Vagina (tissue), 2 donors: Measurements from ENCODE around the gene CALML3. TPM values are rescaled to one million over a fixed set of nuclear protein-coding genes. Genes with fewer than 3 reads are reported as not detected.

Experiments
- DNase-seq, 2 donors: peaks; one replicate each; pipeline ENCODE4 v3.0.0-alpha.2; 2017; ENCODE audit errors: extremely low spot score in 2 of 2
- H3K27ac ChIP-seq: fragments of 200-600 bp; sonication (generic); one replicate; pipeline ENCODE4 v1.5.1; 2019
- H3K27me3 ChIP-seq: fragments of 200-600 bp; sonication (generic); one replicate; pipeline ENCODE4 v1.5.1; 2019
- H3K36me3 ChIP-seq, 2 donors: fragments of 200-600 bp; sonication (generic); one replicate each; pipeline ENCODE4 v1.5.1; 2017 to 2019
- H3K4me1 ChIP-seq: fragments of 200-600 bp; sonication (generic); one replicate; pipeline ENCODE4 v1.5.1; 2019
- H3K4me3 ChIP-seq, 2 donors: fragments of 200-600 bp; sonication (generic); 1 replicate in 1 of 2; 2 replicates in 1 of 2; pipeline ENCODE4 v1.5.1; 2016 to 2019
- H3K9me3 ChIP-seq: fragments of 200-600 bp; sonication (generic); one replicate; pipeline ENCODE4 v1.5.1; 2019
- CTCF ChIP-seq, 3 experiments: fragments of 450-650 bp in 2 of 3; fragments of 200-600 bp in 1 of 3; sonication (generic) in 1 of 3; IDR thresholded peaks; one replicate each; pipeline ENCODE4 v1.5.1; 2017 to 2019; ENCODE audit warnings: antibody characterized with exemption in 3 of 3, mild to moderate bottlenecking in 2 of 3, moderate library complexity in 2 of 3
- POLR2A ChIP-seq, 2 donors: fragments of 450-650 bp; IDR thresholded peaks; one replicate each; pipeline ENCODE4 v1.6.1; 2017; ENCODE audit warnings: antibody characterized with exemption in 2 of 2, mild to moderate bottlenecking in 2 of 2, moderate library complexity in 2 of 2
- POLR2AphosphoS5 ChIP-seq, 2 donors: sonication (generic); formaldehyde crosslinking; IDR thresholded peaks; one replicate each; pipeline ENCODE4 v1.9.0; 2017; ENCODE audit warnings: antibody characterized with exemption in 2 of 2, mild to moderate bottlenecking in 2 of 2, low read depth in 1 of 2; ENCODE audit not compliant: insufficient read depth in 1 of 2
- intact Hi-C: fragments of 100-400 bp; cut with DNase I; formaldehyde crosslinking; loops from one replicate; pipeline ENCODE4 v1.15.1; 2023
- total RNA-seq: library from RNA; depleted of rRNA; stranded (reverse); fragments of >200 nt; gene quantifications from one replicate; pipeline ENCODE4 v1.2.3, GENCODE V29; 2016

The CALML3 gene
- total RNA-seq, 1 donor from 2014 or later = 50.6 TPM

- no peaks in the 10 kb centered on the region for H3K36me3 ChIP-seq
- H3K4me1 ChIP-seq = peaks cover 21% of the 10 kb centered on the region
- DNase-seq = no peak
- H3K27me3 ChIP-seq = no peaks in the 10 kb centered on the region
- intact Hi-C loops = loop anchor here (10.0 kb wide), 2 partner anchors 86 to 94 kb away; no protein-coding TSS in a partner anchor
- H3K4me3 ChIP-seq = no peak overlapping the region
- no peaks in the 10 kb centered on the region for H3K9me3 ChIP-seq
- TF ChIP-seq CTCF (IDR thresholded peaks at IDR 0.05) = no peak
- TF ChIP-seq POLR2A (IDR thresholded peaks at IDR 0.05) = no peak
- TF ChIP-seq POLR2AphosphoS5 (IDR thresholded peaks at IDR 0.05; ENCODE audit: insufficient read depth in 1 of 2, low read depth in 1 of 2) = no peak
- peak overlapping the region; percentile 2 for H3K27ac ChIP-seq
Measured at GRCh38 chr10:5530846-5531557, 6.2 kb downstream of the CALML3 start.

- Histone ChIP-seq H3K36me3 (no peaks in the 10 kb centered on the region), H3K27ac (no peak overlapping the region), H3K4me3 (no peak overlapping the region), H3K9me3 (no peaks in the 10 kb centered on the region), H3K27me3 (no peaks in the 10 kb centered on the region), H3K4me1 (peaks cover 21% of the 10 kb centered on the region)
- TF ChIP-seq POLR2AphosphoS5 (IDR thresholded peaks at IDR 0.05; ENCODE audit: insufficient read depth in 1 of 2, low read depth in 1 of 2) (no peak), CTCF (IDR thresholded peaks at IDR 0.05) (no peak), POLR2A (IDR thresholded peaks at IDR 0.05) (no peak)
- DNase-seq = no peak
- intact Hi-C loops = loop anchor here (10.0 kb wide), 2 partner anchors 87 to 93 kb away; no protein-coding TSS in a partner anchor
Measured at GRCh38 chr10:5531558-5532306, 7.0 kb downstream of the CALML3 start.

DNA sequence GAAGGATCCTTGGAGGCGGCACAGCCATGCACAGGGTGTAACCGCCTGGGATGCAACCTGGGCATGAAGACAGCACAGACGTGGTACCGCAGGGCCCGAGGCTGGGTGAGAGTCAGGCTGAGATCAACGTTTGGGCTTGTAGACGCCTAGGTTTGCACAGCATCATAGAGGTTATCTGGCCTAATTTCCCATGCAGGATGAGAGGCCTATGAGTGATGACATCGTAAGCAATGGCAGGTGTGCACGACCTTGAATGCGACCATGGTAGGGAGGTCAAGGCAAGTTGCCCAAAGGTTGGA, 7.5 kb downstream of the CALML3 start:
- intact Hi-C loops = loop anchor here (10.0 kb wide), 2 partner anchors 87 to 93 kb away; no protein-coding TSS in a partner anchor
- H3K4me3 ChIP-seq = no peak overlapping the region
- no peak for DNase-seq
- H3K27me3 ChIP-seq = no peaks in the 10 kb centered on the region
- no peaks in the 10 kb centered on the region for H3K9me3 ChIP-seq
- TF ChIP-seq POLR2A (IDR thresholded peaks at IDR 0.05) = no peak
- TF ChIP-seq CTCF (IDR thresholded peaks at IDR 0.05) = no peak
- no peak for TF ChIP-seq POLR2AphosphoS5 (IDR thresholded peaks at IDR 0.05; ENCODE audit: insufficient read depth in 1 of 2, low read depth in 1 of 2)
- no peak overlapping the region for H3K27ac ChIP-seq
- H3K4me1 ChIP-seq = peaks cover 21% of the 10 kb centered on the region
- H3K36me3 ChIP-seq = no peaks in the 10 kb centered on the region

DNA sequence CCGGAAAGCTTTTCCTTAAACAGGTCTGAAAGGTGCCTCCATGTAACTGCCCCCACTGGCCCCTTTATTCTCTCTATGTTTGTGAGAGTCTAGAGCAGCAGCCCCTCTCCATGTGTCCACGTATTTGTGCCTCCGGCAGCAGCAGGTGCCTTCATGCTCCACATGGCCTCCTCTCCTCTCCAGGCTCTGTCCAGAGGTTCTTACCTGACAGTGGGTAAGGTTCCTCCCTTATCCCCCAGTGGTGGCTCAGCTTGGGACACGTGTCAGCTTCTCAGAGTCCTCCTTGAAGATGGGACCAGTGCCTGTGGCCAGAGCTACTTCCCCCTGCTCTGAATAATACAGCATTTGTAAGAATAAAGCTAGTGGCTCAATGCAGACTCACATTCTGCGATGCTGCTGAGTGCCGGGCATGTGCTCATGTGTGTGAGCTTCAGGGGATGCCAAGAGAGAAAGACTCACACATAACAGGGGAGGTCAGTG, 7.9 kb downstream of the CALML3 start:
- intact Hi-C loops = loop anchor here (10.0 kb wide), 2 partner anchors 88 to 92 kb away; no protein-coding TSS in a partner anchor
- TF ChIP-seq CTCF (IDR thresholded peaks at IDR 0.05) = no peak
- no peak for TF ChIP-seq POLR2A (IDR thresholded peaks at IDR 0.05)
- no peak for TF ChIP-seq POLR2AphosphoS5 (IDR thresholded peaks at IDR 0.05; ENCODE audit: insufficient read depth in 1 of 2, low read depth in 1 of 2)
- no peak overlapping the region for H3K27ac ChIP-seq
- H3K36me3 ChIP-seq = no peaks in the 10 kb centered on the region
- no peaks in the 10 kb centered on the region for H3K27me3 ChIP-seq
- no peak for DNase-seq
- H3K4me3 ChIP-seq = no peak overlapping the region
- H3K4me1 ChIP-seq = peaks cover 21% of the 10 kb centered on the region
- H3K9me3 ChIP-seq = no peaks in the 10 kb centered on the region
